Thymus (tissue), 14 donors: ENCODE results near the gene OR6X1. TPM values are rescaled to one million over a fixed set of nuclear protein-coding genes. Genes with fewer than 3 reads are reported as not detected.

Source experiments
- DNase-seq, 9 donors: peaks; one replicate each; pipeline ENCODE4 v3.0.0-alpha.2; 2013; ENCODE audit warnings: low spot score in 9 of 9, low read depth in 6 of 9, missing footprints in 1 of 9
- H3K27ac ChIP-seq, 2 donors: one replicate each; pipeline ENCODE4 v1.5.1; 2013; ENCODE audit warnings: control low read depth in 1 of 2, low read depth in 1 of 2, low read length in 1 of 2, mild to moderate bottlenecking in 1 of 2, moderate library complexity in 1 of 2
- H3K27me3 ChIP-seq, 2 donors: one replicate each; pipeline ENCODE4 v1.5.1; 2013; ENCODE audit warnings: low read length in 1 of 2; ENCODE audit not compliant: control insufficient read depth in 2 of 2, insufficient read depth in 1 of 2
- H3K36me3 ChIP-seq, 2 donors: one replicate each; pipeline ENCODE4 v1.5.1; 2013; ENCODE audit warnings: low read length in 1 of 2, mild to moderate bottlenecking in 1 of 2, moderate library complexity in 1 of 2; ENCODE audit not compliant: control insufficient read depth in 2 of 2, insufficient read depth in 2 of 2
- H3K4me1 ChIP-seq, 2 donors: one replicate each; pipeline ENCODE4 v1.5.1; 2013; ENCODE audit warnings: low read length in 2 of 2; ENCODE audit not compliant: control insufficient read depth in 2 of 2, insufficient read depth in 2 of 2
- H3K4me3 ChIP-seq, 2 donors: one replicate each; pipeline ENCODE4 v1.5.1; 2013; ENCODE audit warnings: low read length in 2 of 2, control low read depth in 1 of 2, mild to moderate bottlenecking in 1 of 2
- H3K9me3 ChIP-seq, 2 donors: one replicate each; pipeline ENCODE4 v1.5.1; 2013; ENCODE audit warnings: low read length in 1 of 2, mild to moderate bottlenecking in 1 of 2; ENCODE audit not compliant: control insufficient read depth in 2 of 2, insufficient read depth in 1 of 2
- WGBS: extraction: QIAGEN DNeasy Blood & Tissue Kit; methylation state at CpG from one replicate; pipeline ENCODE4 v1.1.7; 2013; 5-methylcytosine and 5-hydroxymethylcytosine counted together
- long read RNA-seq, 10 donors: transcript quantifications; one replicate each; lab custom pipeline, GENCODE V29; 2026
- polyA plus RNA-seq: library from polyadenylated mRNA; stranded (reverse); fragments of 200-250 nt; gene quantifications from one replicate; pipeline ENCODE4 v1.2.3, GENCODE V29; 2013
- total RNA-seq: library from RNA; stranded (reverse); fragments of 120-200 nt; gene quantifications from one replicate; pipeline ENCODE4 v1.2.4, GENCODE V29; 2013
- donor health status: healthy.

Gene OR6X1, protein sequence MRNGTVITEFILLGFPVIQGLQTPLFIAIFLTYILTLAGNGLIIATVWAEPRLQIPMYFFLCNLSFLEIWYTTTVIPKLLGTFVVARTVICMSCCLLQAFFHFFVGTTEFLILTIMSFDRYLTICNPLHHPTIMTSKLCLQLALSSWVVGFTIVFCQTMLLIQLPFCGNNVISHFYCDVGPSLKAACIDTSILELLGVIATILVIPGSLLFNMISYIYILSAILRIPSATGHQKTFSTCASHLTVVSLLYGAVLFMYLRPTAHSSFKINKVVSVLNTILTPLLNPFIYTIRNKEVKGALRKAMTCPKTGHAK
- total RNA-seq (not detected), polyA plus RNA-seq (not detected)
- long read RNA-seq, donor 1, result 0 reads
- long read RNA-seq, donor 2, result 0 reads
- long read RNA-seq, donor 3, result 0 reads
- long read RNA-seq, donor 4, result 0 reads
- long read RNA-seq, donor 5, result 0 reads
- long read RNA-seq, donor 6, result 0 reads
- long read RNA-seq, donor 7, result 0 reads
- long read RNA-seq, donor 8, result 0 reads
- long read RNA-seq, donor 9, result 0 reads
- long read RNA-seq, donor 10, result 0 reads

DNA sequence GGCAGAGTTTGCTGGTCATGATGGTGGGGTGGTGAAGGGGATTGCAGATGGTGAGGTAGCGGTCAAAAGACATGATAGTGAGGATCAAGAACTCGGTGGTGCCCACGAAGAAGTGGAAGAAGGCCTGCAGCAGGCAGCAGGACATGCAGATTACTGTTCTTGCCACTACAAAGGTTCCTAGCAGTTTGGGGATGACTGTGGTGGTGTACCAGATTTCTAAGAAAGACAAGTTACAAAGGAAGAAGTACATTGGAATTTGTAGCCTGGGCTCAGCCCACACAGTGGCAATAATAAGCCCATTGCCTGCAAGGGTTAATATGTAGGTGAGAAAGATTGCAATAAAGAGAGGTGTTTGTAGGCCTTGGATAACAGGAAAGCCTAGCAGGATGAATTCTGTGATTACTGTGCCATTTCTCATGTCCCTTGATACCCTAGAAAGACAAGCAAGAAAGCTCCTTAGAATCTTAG lies at the start of gene OR6X1:
OR6X1 (minus strand) TSS at position 418 of the 468 bp plus-strand sequence; CDS start at position 418, 0 bp downstream.
- Histone ChIP-seq H3K9me3 (no peaks in the 10 kb centered on the region), H3K27me3 (no peaks in the 10 kb centered on the region), H3K4me3 (no peak within 1 kb of the TSS), H3K36me3 (no peaks in the 10 kb centered on the region), H3K4me1 (no peaks in the 10 kb centered on the region), H3K27ac (no peak within 1 kb of the TSS)
- DNase-seq, result no peak
- 96% methylated on average over 3 of the region's 3 CpGs for WGBS

DNA sequence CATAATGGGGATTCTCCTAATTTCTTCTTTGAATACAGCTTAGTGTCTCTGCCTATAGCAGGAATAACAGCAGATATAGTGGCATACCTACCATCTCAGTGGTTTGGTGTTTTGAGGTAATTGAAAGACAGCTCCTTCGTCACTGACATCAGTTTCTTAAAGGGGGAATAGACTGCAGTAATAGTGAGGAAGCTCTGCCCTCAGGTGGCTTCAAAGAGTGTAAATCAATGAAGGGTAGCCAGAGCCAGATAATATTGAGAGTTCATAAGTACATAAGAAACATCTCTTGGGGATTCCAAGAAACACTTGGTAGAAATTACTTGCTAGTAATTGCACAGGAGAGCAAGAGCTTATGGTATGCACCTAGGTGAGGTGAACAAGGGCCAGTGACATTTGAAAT lies 47.4 kb upstream of the OR6X1 start:
- WGBS, result 0% methylated on average over 1 of the region's 1 CpG
- Histone ChIP-seq H3K4me1 (no peaks in the 10 kb centered on the region), H3K27ac (no peak overlapping the region), H3K27me3 (no peaks in the 10 kb centered on the region), H3K4me3 (no peak overlapping the region), H3K36me3 (no peaks in the 10 kb centered on the region), H3K9me3 (no peaks in the 10 kb centered on the region)
- no peak for DNase-seq

DNA sequence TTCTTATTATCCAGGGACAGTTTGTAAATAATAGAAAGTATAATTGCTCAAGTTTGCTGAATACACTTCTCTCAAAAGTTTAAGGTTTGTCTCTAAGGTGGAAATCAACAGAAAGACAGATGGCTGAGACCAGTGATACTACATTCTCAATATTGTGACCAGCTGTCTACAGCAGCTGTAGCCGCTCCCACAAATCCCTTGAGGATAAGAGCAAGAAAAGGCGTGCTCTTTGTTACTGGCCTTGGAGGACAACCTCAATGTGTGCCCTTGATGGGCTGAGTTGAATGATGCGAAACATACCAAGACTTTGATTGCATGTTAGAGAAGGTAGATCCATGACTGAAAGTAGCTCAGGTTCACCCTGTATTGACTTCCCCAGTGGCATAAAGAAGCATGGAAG lies 45.7 kb upstream of the OR6X1 start:
- Histone ChIP-seq H3K27me3 (no peaks in the 10 kb centered on the region), H3K9me3 (no peaks in the 10 kb centered on the region), H3K4me3 (no peak overlapping the region), H3K27ac (no peak overlapping the region), H3K4me1 (no peaks in the 10 kb centered on the region), H3K36me3 (no peaks in the 10 kb centered on the region)
- DNase-seq, result no peak
- WGBS, result 83% methylated on average over 3 of the region's 3 CpGs

DNA sequence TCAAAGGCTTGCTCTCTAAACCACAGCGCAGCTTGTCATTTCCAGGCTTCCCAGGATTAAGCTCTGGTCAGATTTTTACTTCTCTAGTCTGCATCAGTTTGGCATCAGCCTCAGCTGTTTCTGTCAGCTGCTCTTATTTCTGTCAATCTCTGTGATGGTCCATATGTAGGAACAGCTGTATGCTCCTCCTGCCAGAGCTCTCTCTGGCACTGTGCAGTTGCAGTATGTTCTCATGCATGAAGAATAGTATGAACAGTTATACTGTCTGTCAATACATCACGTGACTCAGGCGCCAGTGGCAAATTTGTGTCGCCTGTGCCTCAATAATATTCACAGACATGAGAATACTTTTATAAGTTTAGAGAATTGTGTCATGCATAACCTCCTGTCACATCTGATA lies 45.1 kb upstream of the OR6X1 start:
- Histone ChIP-seq H3K27ac (no peak overlapping the region), H3K9me3 (no peaks in the 10 kb centered on the region)
- 97% methylated on average over 4 of the region's 4 CpGs for WGBS

DNA sequence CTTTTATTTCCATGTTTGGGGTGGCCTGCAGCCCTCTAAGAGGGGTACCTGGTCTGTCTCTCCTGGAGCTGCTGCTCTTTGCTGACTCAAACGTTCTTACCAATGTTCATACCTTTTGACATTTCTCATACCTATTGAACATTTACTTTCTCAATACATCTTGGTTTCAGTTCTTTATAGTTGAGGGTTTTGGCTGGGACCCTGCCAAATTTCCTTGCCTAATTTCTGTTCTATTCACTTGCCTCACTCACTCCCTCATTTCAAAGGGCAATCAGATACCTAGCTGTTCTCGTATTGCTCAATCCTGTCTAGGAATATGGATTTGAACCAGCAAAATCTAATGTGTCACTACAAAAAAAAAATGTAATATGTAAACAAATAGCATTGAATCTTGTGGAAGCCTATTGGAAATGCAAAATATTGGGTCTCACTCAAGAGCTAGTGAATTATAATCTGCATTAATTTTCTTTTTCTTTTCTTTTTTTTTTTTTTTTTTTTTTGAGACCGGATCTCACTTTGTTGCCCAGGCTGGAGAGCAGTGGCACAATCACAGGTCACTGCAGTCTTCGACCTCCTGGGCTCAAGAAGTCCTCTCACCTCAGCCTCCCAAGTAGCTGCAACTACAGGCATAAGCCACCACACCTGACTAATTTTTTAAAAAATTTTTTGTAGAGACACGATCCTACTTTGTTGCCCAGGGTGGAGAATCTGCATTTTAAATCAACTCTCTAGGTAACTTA lies 44.4 kb upstream of the OR6X1 start:
- WGBS, result 85% methylated on average over 5 of the region's 5 CpGs
- no peak overlapping the region for H3K4me3 ChIP-seq
- no peaks in the 10 kb centered on the region for H3K4me1 ChIP-seq
- no peaks in the 10 kb centered on the region for H3K27me3 ChIP-seq
- no peaks in the 10 kb centered on the region for H3K9me3 ChIP-seq
- H3K27ac ChIP-seq, result no peak overlapping the region
- H3K36me3 ChIP-seq, result no peaks in the 10 kb centered on the region
- no peak for DNase-seq

More for the DNA sequence above, 45.1 kb upstream of the OR6X1 start:
- Histone ChIP-seq H3K36me3 (no peaks in the 10 kb centered on the region), H3K27me3 (no peaks in the 10 kb centered on the region), H3K4me1 (no peaks in the 10 kb centered on the region), H3K4me3 (no peak overlapping the region)
- no peak for DNase-seq

DNA sequence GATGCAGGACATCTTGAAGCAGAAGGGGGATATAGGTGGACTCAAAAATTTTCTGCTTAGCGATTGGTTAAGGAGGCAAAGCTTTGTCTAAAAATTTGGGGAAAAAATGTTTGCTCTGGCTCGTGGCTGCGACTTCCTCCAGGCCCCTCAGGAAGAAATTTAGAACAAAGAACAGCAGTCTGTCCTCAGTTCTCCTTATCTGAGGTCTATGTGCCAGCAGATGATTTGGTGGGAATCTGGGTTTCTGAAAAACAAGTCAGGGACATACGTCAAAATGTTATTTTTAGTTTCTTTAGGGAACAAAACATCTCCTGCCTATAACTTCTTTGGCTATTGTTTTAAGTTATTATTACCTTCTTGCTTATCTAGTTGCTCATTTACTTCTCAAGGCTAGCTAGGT lies 43.8 kb upstream of the OR6X1 start:
- Histone ChIP-seq H3K27ac (no peak overlapping the region), H3K36me3 (no peaks in the 10 kb centered on the region), H3K9me3 (no peaks in the 10 kb centered on the region), H3K4me1 (no peaks in the 10 kb centered on the region), H3K4me3 (no peak overlapping the region), H3K27me3 (no peaks in the 10 kb centered on the region)
- WGBS, result 60% methylated on average over 4 of the region's 4 CpGs
- DNase-seq, result no peak

DNA sequence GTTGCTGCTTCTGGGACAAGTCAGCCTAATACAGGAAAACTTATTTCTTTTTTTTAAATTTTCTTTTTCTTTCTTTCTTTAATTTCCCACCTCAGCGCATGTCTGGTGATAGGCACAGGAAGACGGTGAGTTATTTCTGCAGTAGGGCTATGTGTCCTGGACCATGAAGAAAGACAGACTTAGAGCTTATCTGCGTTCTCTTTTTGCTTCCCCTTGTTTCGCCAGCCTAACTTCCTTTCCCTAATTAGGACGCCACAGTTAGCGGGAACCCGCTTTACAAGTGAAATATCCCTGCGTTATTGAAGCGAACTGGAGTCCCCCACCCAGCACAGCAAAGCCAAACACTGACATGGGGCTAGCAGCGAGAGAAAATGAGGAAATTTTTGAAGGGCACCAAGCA lies 43.2 kb upstream of the OR6X1 start:
- Histone ChIP-seq H3K4me3 (no peak overlapping the region), H3K4me1 (no peaks in the 10 kb centered on the region), H3K27me3 (no peaks in the 10 kb centered on the region), H3K36me3 (no peaks in the 10 kb centered on the region), H3K9me3 (no peaks in the 10 kb centered on the region), H3K27ac (no peak overlapping the region)
- 47% methylated on average over 10 of the region's 10 CpGs for WGBS
- DNase-seq, result no peak

DNA sequence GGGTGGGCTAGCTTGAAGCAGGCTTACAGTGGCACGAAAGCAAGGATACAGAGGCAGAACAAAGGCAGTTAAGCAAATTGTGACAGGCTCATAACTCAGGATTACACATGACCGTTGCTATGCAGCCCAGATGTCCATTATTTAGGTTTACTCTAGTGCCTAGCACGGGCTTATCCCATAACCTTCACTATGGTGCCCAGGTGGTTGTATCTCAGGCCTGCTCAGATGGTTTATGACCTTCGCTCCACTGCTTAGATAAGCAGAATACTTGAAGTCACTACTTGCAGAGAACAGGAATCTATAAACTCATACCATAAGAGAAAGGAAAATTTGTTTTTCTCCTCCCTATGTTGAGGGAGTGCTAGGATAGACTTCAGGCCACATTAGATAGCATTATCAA lies 42.8 kb upstream of the OR6X1 start:
- H3K27ac ChIP-seq, result no peak overlapping the region
- H3K4me1 ChIP-seq, result no peaks in the 10 kb centered on the region
- 84% methylated on average over 4 of the region's 4 CpGs for WGBS
- H3K4me3 ChIP-seq, result no peak overlapping the region
- H3K9me3 ChIP-seq, result no peaks in the 10 kb centered on the region
- DNase-seq, result no peak
- no peaks in the 10 kb centered on the region for H3K27me3 ChIP-seq
- H3K36me3 ChIP-seq, result no peaks in the 10 kb centered on the region

DNA sequence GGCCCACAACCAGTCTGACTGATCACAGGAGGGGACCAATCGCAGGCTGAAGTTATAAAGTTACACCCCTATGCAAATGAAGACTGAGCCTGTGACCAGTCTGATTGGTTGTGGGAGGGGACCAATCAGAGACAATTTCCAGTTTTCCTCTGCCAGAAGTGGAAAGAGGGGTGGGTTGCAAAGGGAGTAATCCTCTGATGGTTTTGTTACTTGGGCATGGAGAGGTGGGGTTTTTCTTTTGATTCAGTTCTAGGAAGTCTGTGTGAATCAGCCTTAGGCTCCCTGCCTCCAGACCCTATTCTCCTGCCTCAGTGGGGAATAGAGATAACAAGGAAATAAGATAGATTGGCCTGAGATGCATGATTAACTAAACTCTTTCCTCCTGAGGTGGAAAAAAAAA lies 41.9 kb upstream of the OR6X1 start:
- H3K4me1 ChIP-seq, result no peaks in the 10 kb centered on the region
- H3K4me3 ChIP-seq, result no peak overlapping the region
- no peak for DNase-seq
- no peaks in the 10 kb centered on the region for H3K27me3 ChIP-seq
- H3K36me3 ChIP-seq, result no peaks in the 10 kb centered on the region
- WGBS, result 95% methylated on average over 1 of the region's 1 CpG
- H3K27ac ChIP-seq, result no peak overlapping the region
- no peaks in the 10 kb centered on the region for H3K9me3 ChIP-seq
